ENCODE results near the gene KIF16B. TPM values are rescaled to one million over a fixed set of nuclear protein-coding genes. Genes with fewer than 3 reads are reported as not detected.

Gene KIF16B
- total RNA-seq, 1 experiment from 2014 or later, result 7.6 TPM

GRCh38 chr20:16481977-16482376, 91.3 kb downstream of the KIF16B start:
- TF ChIP-seq CDX4 (CRISPR knock-in tag; IDR thresholded peaks at IDR 0.05; ENCODE audit: borderline replicate concordance), result no peak
- Mint-ChIP-seq H3K4me1 (peaks cover 16% of the 10 kb centered on the region), H3K4me3 (no peak overlapping the region), H3K27ac (no peak overlapping the region; the same call in 1 of the 2 replicates), H3K9me3 (peaks cover 9% of the 10 kb centered on the region), H3K36me3 (peaks cover 4% of the 10 kb centered on the region), H3K27me3 (ENCODE audit: low read depth) (no peaks in the 10 kb centered on the region)
- ChIA-PET CTCF (no interaction called here), POLR2A (interaction anchor here (1.6 kb wide), 1 partner anchor 11 kb away, joined by 3 read pairs; no protein-coding TSS in a partner anchor)
- ATAC-seq (no peak), DNase-seq (ENCODE audit: low spot score) (no peak)

GRCh38 chr20:16479666-16480065, 93.6 kb downstream of the KIF16B start:
- Mint-ChIP-seq H3K36me3 (peaks cover 4% of the 10 kb centered on the region), H3K27me3 (ENCODE audit: low read depth) (no peaks in the 10 kb centered on the region), H3K27ac (no peak overlapping the region), H3K4me3 (no peak overlapping the region), H3K4me1 (peaks cover 12% of the 10 kb centered on the region), H3K9me3 (peaks cover 6% of the 10 kb centered on the region)
- TF ChIP-seq ZNF396 (CRISPR knock-in tag; IDR thresholded peaks at IDR 0.05; ENCODE audit: borderline replicate concordance), result no peak
- TF ChIP-seq AFF4 (CRISPR knock-in tag; IDR thresholded peaks at IDR 0.05; ENCODE audit: borderline replicate concordance), result no peak
- no peak for TF ChIP-seq ZNF671 (CRISPR knock-in tag; IDR thresholded peaks at IDR 0.05)
- TF ChIP-seq PRDM15 (CRISPR knock-in tag; IDR thresholded peaks at IDR 0.05), result no peak
- TF ChIP-seq USF2 (CRISPR knock-in tag; IDR thresholded peaks at IDR 0.05), result no peak
- no peak for TF ChIP-seq ELF4 (CRISPR knock-in tag; IDR thresholded peaks at IDR 0.05; ENCODE audit: low read depth)
- TF ChIP-seq ZNF232 (CRISPR knock-in tag; IDR thresholded peaks at IDR 0.05), result no peak
- TF ChIP-seq, protein P1, sequence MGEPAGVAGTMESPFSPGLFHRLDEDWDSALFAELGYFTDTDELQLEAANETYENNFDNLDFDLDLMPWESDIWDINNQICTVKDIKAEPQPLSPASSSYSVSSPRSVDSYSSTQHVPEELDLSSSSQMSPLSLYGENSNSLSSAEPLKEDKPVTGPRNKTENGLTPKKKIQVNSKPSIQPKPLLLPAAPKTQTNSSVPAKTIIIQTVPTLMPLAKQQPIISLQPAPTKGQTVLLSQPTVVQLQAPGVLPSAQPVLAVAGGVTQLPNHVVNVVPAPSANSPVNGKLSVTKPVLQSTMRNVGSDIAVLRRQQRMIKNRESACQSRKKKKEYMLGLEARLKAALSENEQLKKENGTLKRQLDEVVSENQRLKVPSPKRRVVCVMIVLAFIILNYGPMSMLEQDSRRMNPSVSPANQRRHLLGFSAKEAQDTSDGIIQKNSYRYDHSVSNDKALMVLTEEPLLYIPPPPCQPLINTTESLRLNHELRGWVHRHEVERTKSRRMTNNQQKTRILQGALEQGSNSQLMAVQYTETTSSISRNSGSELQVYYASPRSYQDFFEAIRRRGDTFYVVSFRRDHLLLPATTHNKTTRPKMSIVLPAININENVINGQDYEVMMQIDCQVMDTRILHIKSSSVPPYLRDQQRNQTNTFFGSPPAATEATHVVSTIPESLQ (CRISPR knock-in tag; IDR thresholded peaks at IDR 0.05), result no peak
- TF ChIP-seq ZBTB21 (CRISPR knock-in tag; IDR thresholded peaks at IDR 0.05; ENCODE audit: borderline replicate concordance), result no peak
- no peak for TF ChIP-seq CDX4 (CRISPR knock-in tag; IDR thresholded peaks at IDR 0.05; ENCODE audit: borderline replicate concordance)
- TF ChIP-seq ATF1 (CRISPR knock-in tag; IDR thresholded peaks at IDR 0.05), result no peak
- TF ChIP-seq, protein P2, sequence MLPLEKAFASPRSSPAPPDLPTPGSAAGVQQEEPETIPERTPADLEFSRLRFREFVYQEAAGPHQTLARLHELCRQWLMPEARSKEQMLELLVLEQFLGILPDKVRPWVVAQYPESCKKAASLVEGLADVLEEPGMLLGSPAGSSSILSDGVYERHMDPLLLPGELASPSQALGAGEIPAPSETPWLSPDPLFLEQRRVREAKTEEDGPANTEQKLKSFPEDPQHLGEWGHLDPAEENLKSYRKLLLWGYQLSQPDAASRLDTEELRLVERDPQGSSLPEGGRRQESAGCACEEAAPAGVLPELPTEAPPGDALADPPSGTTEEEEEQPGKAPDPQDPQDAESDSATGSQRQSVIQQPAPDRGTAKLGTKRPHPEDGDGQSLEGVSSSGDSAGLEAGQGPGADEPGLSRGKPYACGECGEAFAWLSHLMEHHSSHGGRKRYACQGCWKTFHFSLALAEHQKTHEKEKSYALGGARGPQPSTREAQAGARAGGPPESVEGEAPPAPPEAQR (CRISPR knock-in tag; IDR thresholded peaks at IDR 0.05), result no peak
- TF ChIP-seq NR1H2 (CRISPR knock-in tag; IDR thresholded peaks at IDR 0.05), result no peak
- TF ChIP-seq CREM (CRISPR knock-in tag; IDR thresholded peaks at IDR 0.05), result no peak
- no peak for TF ChIP-seq CBFB (CRISPR knock-in tag; IDR thresholded peaks at IDR 0.05; ENCODE audit: low read depth)
- no peak for TF ChIP-seq ESRRA (CRISPR knock-in tag; IDR thresholded peaks at IDR 0.05; ENCODE audit: borderline replicate concordance)
- TF ChIP-seq FOXK1 (CRISPR knock-in tag; IDR thresholded peaks at IDR 0.05), result no peak
- TF ChIP-seq SMAD3 (CRISPR knock-in tag; IDR thresholded peaks at IDR 0.05; ENCODE audit: borderline replicate concordance), result no peak
- ATAC-seq (no peak), DNase-seq (ENCODE audit: low spot score) (no peak)
- CTCF ChIA-PET, result no interaction called here
- POLR2A ChIA-PET, result no interaction called here

All from WTC11 (cell line).